ENCODE results near the gene CABLES1. TPM values are rescaled to one million over a fixed set of nuclear protein-coding genes. Genes with fewer than 3 reads are reported as not detected.

CABLES1 gene
- total and polyA plus RNA-seq, 2 of the 4 experiments (the other 2 are of a cell fraction): 4.7 to 5.7 TPM

DNA sequence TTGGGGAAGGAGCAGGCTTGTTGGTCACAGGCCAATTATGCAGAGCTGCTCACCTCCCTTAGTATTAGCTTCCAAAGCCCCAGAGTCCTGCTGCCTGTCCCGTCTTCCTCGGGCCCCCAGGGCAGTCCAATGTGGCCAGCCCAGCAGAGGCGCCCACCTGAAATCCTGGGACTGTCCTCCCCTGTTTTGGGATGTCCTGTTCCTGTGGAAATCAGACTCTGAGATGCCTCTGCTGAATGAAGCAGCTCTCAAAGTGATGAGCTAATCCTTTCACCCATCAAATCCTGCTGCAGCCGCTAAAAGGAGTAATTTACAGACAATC lies 105.3 kb downstream of the CABLES1 start:
- Histone ChIP-seq H2AFZ (replicated peaks; ENCODE audit: low read length, poor library complexity) (no peak overlapping the region), H3K4ac (ENCODE audit: low read depth, low read length) (no peak overlapping the region), H3K4me2 (ENCODE audit: low read depth, low read length) (no peak overlapping the region), H3K9me1 (ENCODE audit: insufficient read depth, low read length) (peaks cover 9% of the 10 kb centered on the region), H3K9me3 (ENCODE audit: control insufficient read depth, insufficient read depth, low read length) (no peaks in the 10 kb centered on the region), H4K91ac (ENCODE audit: insufficient read depth, low read depth, low read length) (no peak overlapping the region), H3K14ac (replicated peaks; ENCODE audit: low read depth, low read length) (no peak overlapping the region), H3K9ac (ENCODE audit: low read depth, low read length) (no peak overlapping the region), H4K5ac (ENCODE audit: low read depth, low read length) (no peak overlapping the region), H2BK20ac (ENCODE audit: low read depth, low read length) (no peak overlapping the region), H3K56ac (ENCODE audit: extremely low read depth, insufficient read depth, low read length) (no peak overlapping the region), H3K4me1 (ENCODE audit: control insufficient read depth, insufficient read depth, low read length) (peaks cover 13% of the 10 kb centered on the region), H3K18ac (ENCODE audit: low read depth, low read length) (no peak overlapping the region), H3K27ac (ENCODE audit: insufficient read depth, low read length) (no peak overlapping the region), H3K23ac (ENCODE audit: low read depth, low read length) (no peak overlapping the region), H3K4me3 (ENCODE audit: insufficient read depth, low read depth, low read length) (no peak overlapping the region), H2AK5ac (ENCODE audit: low read depth, low read length) (no peak overlapping the region), H2BK120ac (ENCODE audit: low read depth, low read length) (no peak overlapping the region), H3K36me3 (ENCODE audit: control insufficient read depth, insufficient read depth, low read length) (peaks cover 43% of the 10 kb centered on the region), H2BK15ac (ENCODE audit: low read depth, low read length) (no peak overlapping the region), H4K8ac (ENCODE audit: low read depth in 2 of 2, low read length in 2 of 2) (no peak overlapping the region), H3K27me3 (ENCODE audit: control insufficient read depth, insufficient read depth, low read length) (no peaks in the 10 kb centered on the region), H2AK9ac (replicated peaks; ENCODE audit: low read depth, low read length, poor library complexity) (no peak overlapping the region), H2BK5ac (ENCODE audit: low read depth, low read length, poor library complexity, severe bottlenecking) (no peak overlapping the region), H3K79me1 (ENCODE audit: low read depth in 1 of 2, low read length in 2 of 2) (peaks cover 3 to 14% of the 10 kb centered on the region in 2 experiments; a peak in 2 of 4 replicates), H4K20me1 (ENCODE audit: insufficient read depth, low read length) (no peaks in the 10 kb centered on the region)
- ChIA-PET POLR2A (ENCODE audit: unreplicated experiment) (no interaction called here), CTCF (no interaction called here)
- in situ Hi-C loops (cut with MboI; ENCODE audit: low sequenced_read_pairs): no loop called here
- no peak for DNase-seq
- WGBS, 2 experiments (ENCODE audit: extremely low coverage in 2 of 2, insufficient read length in 1 of 2): no CpG with 5 or more reads among the region's 4 CpGs
- intact Hi-C loops (cut with micrococcal nuclease): no loop called here
- dilution Hi-C loops (cut with HindIII; ENCODE audit: low sequenced_read_pairs, unreplicated experiment): no loop called here
- no TSS peak for BruUV-seq (replicated peaks)
- no peak for ATAC-seq (ENCODE audit: low read depth)
- no peak for TF ChIP-seq RAD21 (IDR thresholded peaks at IDR 0.05; ENCODE audit: low read length)
- no peak for TF ChIP-seq RCOR1 (IDR thresholded peaks at IDR 0.05; ENCODE audit: insufficient replicate concordance, low read length)
- TF ChIP-seq, protein P1, sequence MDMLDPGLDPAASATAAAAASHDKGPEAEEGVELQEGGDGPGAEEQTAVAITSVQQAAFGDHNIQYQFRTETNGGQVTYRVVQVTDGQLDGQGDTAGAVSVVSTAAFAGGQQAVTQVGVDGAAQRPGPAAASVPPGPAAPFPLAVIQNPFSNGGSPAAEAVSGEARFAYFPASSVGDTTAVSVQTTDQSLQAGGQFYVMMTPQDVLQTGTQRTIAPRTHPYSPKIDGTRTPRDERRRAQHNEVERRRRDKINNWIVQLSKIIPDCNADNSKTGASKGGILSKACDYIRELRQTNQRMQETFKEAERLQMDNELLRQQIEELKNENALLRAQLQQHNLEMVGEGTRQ (IDR thresholded peaks at IDR 0.05; ENCODE audit: low read depth, low read length): no peak
- TF ChIP-seq CHD1 (IDR thresholded peaks at IDR 0.05; ENCODE audit: low read depth, low read length): no peak
- no peak for TF ChIP-seq BHLHE40 (IDR thresholded peaks at IDR 0.05; ENCODE audit: low read depth, low read length)
- TF ChIP-seq MAFK (IDR thresholded peaks at IDR 0.05; ENCODE audit: low read depth, low read length): no peak
- no peak for TF ChIP-seq RFX5 (IDR thresholded peaks at IDR 0.05; ENCODE audit: low read depth, low read length)
- TF ChIP-seq MAZ (IDR thresholded peaks at IDR 0.05; ENCODE audit: borderline replicate concordance, low read depth, low read length): no peak
- TF ChIP-seq MXI1 (IDR thresholded peaks at IDR 0.05; ENCODE audit: borderline replicate concordance, low read depth, low read length): no peak
- TF ChIP-seq, protein P2, sequence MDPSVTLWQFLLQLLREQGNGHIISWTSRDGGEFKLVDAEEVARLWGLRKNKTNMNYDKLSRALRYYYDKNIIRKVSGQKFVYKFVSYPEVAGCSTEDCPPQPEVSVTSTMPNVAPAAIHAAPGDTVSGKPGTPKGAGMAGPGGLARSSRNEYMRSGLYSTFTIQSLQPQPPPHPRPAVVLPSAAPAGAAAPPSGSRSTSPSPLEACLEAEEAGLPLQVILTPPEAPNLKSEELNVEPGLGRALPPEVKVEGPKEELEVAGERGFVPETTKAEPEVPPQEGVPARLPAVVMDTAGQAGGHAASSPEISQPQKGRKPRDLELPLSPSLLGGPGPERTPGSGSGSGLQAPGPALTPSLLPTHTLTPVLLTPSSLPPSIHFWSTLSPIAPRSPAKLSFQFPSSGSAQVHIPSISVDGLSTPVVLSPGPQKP (IDR thresholded peaks at IDR 0.05; ENCODE audit: borderline replicate concordance, low read depth, low read length): no peak
- TF ChIP-seq FOS (IDR thresholded peaks at IDR 0.05; ENCODE audit: low read depth, low read length): no peak
- TF ChIP-seq POLR2A (IDR thresholded peaks at IDR 0.05; ENCODE audit: low read depth, low read length): no peak
- no peak for TF ChIP-seq SMC3 (IDR thresholded peaks at IDR 0.05; ENCODE audit: low read depth, low read length)
- TF ChIP-seq NFE2L2 (IDR thresholded peaks at IDR 0.05; ENCODE audit: low read depth, low read length): no peak
- no peak for TF ChIP-seq CEBPB (IDR thresholded peaks at IDR 0.05; ENCODE audit: low read depth, low read length)
- TF ChIP-seq, protein P3, sequence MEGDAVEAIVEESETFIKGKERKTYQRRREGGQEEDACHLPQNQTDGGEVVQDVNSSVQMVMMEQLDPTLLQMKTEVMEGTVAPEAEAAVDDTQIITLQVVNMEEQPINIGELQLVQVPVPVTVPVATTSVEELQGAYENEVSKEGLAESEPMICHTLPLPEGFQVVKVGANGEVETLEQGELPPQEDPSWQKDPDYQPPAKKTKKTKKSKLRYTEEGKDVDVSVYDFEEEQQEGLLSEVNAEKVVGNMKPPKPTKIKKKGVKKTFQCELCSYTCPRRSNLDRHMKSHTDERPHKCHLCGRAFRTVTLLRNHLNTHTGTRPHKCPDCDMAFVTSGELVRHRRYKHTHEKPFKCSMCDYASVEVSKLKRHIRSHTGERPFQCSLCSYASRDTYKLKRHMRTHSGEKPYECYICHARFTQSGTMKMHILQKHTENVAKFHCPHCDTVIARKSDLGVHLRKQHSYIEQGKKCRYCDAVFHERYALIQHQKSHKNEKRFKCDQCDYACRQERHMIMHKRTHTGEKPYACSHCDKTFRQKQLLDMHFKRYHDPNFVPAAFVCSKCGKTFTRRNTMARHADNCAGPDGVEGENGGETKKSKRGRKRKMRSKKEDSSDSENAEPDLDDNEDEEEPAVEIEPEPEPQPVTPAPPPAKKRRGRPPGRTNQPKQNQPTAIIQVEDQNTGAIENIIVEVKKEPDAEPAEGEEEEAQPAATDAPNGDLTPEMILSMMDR (conservative IDR thresholded peaks at IDR 0.05; ENCODE audit: low read depth, low read length): no peak
